CD4-positive, alpha-beta T cell treated with Interleukin-2 at 100 ng/mL for 4 hours (primary cell): Measurements from ENCODE around the gene MPPED1.

Source experiments
- DNase-seq: peaks from one replicate; pipeline ENCODE4 v3.0.0-alpha.2; 2020; ENCODE audit warnings: low spot score

Gene MPPED1

DNA sequence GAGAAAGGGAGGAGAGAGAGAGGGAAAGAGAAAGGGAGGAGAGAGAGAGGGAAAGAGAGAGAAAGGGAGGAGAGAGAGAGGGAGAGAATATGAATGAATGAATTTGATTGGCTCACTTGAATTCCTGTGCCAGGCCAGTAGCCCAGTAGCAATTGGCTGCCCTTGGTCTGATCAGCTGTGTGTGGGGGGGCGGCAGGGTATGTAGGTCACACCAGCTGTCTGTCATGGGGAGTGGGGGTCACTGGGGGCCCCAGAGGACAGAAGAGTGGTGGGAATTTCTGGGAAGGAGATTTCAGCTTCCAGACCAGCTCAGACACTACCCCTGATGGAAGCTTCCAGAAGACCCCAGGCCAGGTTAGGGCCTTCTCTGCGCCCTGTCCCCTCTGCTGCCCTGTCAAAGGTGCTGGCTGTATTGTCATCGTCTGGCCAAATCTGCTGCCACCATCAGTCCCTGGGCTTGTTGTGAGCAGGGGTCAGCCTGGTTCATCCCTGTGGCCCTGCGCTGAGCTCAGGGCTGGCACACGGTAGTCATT is 21.1 kb downstream of the MPPED1 start:
- no peak for DNase-seq

DNA sequence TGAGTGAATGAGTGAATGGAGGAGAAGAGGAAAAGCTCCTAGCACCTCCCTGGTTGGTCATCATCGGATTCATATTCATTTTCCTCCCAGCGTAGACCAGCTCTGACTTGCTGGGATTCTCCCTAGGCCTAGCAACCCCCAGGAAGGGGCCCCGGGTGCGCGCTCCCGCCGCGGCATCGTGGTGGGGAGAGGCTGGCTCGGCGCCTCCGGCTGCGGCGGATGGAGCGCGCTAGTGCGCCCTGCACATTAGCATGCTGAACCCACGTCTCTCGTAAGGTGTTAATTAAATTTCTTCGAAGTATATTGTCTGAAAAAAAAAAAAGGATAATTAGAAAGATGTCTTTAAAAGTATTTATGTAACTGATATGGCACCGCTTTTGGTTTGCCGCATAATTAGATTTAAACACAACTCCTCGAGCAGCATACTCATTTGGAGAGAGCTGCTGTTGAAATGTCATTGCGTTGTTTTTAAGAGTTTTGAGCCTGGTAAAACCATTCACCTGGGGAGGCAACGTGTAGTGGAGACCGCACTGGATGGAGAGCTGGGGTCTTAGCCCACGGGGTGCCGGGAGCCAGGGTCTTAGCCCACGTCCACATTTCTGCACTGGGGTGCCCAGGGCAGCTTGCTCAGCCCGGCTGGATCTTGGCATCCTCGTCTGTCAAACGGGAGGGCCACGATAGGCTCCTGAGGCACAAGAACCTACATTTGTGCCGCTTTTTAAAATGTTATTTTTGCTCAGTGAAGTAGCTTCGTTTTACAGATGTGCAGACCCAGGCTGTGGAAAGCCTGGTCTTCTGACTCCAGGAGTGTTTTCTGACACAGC is 21.8 kb downstream of the MPPED1 start:
- DNase-seq = no peak

- no peak for DNase-seq
Observed at GRCh38 chr22:43434275-43434927, 22.6 kb downstream of the MPPED1 start.

GRCh38 chr22:43434928-43435311 is 23.1 kb downstream of the MPPED1 start:
- DNase-seq = no peak

DNA sequence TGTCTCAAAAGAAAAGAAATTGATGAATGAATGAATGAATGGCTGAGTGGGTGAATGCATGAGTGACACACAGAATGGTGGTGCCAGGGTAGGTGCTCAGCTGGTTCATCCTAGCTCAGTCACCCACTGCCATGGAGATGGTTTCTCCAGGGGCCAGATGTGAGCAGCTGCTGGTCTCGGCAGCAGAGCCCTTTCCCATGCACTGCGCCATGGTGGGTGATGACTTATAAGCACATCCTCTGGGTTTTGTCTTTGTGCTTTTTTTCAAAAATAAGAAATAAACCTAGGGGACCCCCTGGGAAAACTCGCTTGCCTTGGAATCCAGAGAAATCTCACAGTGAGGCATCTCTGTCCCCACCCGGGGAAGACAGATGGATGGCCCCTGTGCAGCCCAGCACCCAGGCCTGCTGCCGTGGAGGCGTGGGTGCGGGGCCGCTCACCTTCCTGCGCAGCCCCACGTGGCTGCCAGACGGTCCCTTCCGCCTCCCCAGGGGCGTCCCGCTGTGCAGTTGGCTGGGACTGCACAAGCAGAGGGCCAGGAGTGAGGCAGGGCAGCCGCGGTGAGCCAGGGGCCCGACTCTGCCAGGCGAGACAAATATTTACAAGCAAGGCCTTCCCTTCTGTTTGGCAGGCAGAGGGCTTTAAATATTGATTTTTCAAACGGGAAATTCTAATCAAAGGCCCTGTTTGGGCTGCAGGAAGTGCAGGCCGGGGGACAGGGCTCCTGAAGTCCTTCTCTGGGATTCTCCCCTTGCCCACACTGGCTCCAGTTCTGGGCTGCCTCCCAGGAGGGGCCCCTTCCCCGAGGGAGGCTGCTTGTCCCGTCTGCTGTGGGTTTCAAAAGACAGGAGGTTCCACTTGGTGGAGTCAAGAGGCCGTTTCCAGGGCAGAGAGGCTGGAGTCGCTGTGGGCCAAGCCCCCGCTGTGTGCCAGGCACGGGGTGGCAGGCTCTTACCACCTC is 24.3 kb downstream of the MPPED1 start:
- DNase-seq = no peak

- DNase-seq = no peak
Observed at GRCh38 chr22:43436868-43437267, 25.1 kb downstream of the MPPED1 start.

DNA sequence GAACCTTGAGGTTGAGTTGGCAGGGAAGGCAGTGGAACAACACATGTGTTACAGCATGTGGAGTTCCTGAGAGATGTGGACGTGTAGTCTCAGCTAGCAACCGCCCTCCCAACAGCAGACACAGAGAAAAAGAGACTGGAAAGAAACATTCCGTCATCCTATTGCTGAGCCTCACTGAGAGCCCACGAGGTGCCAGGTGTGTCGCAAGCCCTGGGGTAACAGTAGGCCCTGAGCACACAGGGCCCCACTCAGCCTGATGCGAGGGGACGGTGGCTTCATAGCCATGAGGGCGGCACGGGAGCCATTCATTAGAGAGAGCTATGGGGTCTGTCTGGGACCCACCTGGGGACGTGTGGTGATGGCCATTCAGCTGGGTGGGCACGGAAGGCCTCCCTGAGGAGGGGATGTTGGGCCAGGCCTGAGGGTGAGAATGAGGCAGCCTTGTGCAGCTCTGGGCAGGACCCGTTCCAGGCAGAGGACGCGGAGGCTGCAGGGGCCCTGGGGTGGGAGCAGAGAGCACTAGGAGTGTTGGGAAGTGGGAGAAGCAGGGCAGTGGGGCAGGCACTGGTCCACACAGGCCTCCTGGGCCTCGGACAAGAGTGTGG is 26.2 kb downstream of the MPPED1 start:
- no peak for DNase-seq

DNA sequence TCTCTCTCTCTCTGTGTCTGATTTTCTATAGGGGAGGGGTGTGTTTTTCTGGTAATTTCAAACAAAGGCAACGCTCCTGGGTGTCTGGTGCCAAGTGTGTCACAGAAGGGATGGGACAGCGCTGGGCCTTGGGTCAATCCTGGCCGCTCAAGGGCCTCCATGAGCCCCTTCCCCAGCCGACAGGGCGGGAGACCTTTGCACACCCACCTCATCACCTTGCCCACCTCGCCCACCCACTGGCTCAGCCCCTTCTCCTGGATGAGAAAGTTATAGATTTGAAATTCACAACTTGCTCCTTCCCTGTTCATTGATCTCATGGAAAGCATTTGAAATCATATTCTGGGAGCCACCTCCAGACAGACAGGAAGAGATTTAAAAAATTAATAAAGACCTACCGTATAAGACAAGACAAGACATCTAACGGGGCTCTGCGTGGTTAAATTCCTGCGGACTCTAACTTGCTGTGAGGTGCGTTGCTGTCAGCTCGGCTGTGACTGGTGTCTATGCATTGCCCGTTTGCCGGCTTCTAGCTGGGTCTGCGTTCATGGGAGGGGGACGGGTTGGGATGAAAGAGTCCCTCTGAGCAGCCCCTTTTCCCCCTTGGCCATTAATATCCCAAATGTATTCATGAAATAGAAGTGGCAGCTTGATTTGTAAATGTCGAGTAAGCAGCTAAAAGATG is 27.0 kb downstream of the MPPED1 start:
- no peak for DNase-seq

DNA sequence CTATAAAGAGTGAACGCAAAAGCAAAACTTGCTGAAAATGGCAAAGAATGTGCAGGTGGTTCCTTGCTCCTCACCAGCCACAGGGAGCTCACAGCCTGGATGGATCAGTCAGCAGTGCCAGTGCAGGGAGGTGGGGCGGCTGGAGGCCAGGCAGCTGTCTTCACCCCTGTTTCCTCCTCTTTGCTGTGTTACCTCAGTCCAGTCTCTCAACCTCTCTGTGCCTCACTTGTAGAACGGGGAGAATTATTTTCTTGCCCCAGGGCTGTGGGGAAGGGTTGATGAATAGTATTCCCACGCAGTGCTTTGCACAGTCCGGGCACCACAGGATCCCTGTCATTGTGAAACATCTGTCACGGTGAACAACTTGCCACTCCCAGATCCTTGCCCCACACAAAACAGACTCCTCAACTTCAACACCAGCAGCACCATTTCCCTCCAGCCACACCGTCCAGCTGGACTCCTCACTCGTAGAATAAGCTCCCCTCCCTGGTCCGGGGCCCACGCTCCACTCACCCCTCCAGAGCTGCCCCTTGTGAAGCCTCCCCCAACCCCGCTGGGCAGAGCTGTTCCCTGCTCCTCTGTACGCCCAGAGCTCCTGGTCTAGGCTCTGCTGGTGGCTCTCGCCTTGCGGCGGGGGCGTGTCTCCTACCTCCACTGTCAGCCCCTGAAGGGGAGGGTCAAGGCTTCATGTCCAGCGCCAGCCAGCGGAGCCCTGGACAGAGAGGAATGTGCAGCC is 27.7 kb downstream of the MPPED1 start:
- no peak for DNase-seq

DNA sequence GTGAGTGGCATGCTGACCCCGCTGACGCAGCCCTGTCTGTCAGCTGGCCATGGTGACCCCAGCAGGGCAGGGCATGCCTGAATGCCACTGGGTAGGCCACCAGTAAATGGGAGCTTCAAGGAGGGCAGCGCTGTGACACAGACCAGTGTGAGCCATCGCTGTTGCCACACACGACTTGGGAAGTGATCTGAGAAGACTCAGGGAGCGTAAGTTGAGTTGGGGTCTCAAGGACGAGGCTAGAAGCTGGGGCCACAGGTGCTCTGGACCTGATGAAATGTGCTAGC is 28.2 kb downstream of the MPPED1 start:
- DNase-seq = no peak

DNA sequence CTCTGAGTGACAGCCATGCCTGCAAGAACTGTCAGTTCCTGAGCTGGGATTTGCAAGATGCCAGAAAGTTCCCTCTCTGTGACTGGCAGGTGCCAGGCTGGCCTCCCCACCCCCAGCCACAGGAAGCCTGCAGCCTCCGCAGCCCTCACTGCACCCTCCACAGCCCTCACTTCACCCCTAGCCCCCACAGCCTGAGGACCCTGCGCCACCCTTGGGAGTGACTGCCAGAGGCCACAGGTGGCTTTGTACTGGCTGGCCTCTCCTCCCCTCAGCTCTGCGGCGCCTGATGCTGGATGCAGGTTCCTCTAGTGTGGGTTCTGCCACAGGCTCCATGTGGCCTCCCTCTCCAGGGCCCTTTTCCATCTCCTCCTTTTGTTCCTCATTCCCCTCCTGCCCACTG is 28.7 kb downstream of the MPPED1 start:
- no peak for DNase-seq

- DNase-seq = no peak
Observed at GRCh38 chr22:43441216-43441615, 29.4 kb downstream of the MPPED1 start.

DNA sequence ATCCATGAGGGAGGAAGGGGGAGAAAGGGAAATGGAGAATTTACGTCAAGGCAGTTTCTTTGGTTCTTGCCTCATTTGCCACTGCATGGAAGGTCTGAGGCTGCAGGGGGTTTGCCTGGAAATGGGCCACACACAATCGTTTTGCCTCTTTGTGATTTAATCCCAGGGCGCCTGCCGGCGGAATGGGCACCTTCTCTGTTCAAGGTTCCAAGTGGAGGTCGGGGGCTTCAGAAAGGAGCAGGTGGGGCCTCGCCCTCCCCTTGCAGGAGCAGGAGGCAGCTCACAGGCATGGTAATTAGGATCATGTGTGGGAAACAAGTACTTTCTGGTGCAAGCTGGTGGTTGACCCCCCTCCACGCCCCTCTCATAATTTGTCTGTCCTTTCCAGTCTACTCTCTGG is 29.9 kb downstream of the MPPED1 start:
- DNase-seq = no peak

- DNase-seq = no peak
Observed at GRCh38 chr22:43442386-43443151, 30.8 kb downstream of the MPPED1 start.

DNA sequence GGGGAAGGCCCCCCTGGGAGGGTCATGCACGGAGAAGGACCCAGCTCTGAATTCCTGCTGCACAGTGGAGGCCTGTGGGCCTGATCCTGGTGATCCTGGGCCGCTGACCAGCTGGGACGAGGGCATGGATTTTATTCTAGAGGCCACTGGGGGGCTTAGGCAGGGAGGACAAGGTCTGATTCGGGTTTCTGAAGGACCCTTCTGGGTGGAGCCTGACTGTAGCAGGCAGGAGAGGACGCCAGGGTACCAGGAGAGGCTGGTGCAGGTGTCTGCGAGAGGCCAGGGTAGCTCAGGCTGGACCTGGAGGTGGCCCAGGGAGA is 31.3 kb downstream of the MPPED1 start:
- no peak for DNase-seq

DNA sequence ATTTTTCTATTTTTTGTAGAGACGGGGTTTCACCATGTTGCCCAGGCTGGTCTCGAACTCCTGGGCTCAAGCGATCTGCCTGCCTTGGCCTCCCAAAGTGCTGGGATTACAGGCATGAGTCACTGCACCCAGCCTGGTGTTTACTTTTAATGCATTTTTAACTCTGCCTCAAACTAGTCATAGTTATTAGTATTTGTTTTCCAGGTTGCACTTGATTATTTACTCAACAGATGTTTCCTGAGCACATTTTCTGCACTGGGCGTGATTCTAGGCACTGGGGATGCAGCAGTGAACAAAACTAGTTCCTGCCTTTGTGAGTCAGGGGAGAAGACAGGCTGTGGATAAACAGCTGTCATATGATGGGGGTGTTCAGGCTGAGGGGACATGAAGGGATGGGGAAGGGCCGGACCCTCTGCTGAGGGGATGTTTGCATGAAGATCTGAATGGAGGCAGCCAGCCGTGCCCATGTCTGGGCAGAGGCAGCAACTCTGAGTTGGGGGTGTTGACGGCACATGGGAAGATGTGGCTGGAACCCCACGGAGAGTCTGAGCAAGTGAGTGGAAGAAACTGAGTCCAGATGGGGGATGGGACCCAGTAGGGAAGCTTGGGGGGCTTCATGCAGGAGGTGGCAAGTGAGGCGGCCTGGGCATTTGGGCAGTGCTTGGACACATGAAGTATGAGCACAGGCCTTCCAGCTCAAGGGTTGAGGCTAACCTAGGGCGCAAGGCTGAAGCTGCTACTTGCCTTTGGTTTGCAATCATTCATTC is 34.4 kb downstream of the MPPED1 start:
- DNase-seq = no peak

DNA sequence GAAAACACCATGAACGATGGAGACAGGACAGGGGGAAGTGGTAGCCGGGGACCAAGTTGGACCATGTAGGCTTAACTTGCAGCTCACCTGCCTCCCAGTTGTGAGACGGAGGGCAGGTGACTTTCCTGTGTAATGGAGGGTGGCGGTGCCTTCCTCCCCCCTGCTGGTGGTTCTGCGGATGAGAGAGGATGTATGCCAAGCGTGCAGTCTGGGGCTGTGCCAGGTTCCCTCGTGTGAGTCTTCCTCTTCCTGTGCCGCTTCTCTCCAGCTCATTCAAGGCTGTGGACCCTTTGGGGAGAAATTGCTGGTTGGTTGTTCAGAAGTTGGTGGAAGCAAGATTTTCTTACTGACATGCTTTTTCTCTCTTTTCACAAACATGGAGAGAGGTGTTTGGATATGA is 35.1 kb downstream of the MPPED1 start:
- DNase-seq = no peak

- DNase-seq = no peak
Observed at GRCh38 chr22:43447380-43447779, 35.6 kb downstream of the MPPED1 start.

DNA sequence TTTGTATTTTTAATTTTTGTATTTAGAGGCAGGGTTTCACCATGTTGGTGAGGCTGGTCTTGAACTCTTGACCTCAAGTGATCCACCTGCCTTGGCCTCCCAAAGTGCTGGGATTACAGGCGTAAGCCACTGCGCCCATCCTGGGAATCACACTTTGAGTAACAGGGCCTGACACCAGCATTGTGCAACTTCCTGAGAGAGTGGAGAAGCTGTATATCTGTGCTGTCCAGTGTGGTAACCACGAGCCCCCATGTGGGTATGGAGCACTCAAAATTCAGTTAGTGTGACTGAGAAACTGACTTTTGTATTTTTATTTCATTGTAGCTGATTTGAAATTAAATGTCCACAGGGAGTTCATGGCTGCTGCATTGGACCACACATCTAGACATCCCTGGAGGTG is 36.2 kb downstream of the MPPED1 start:
- no peak for DNase-seq
